ES-I3 (cell line): ENCODE measurements around the gene CACNG3.

ENCODE experiments used
- H3K36me3 ChIP-seq: 2 replicates; pipeline ENCODE4 v1.6.1; 2013; ENCODE audit warnings: mild to moderate bottlenecking, low read length, control low read depth, moderate library complexity; ENCODE audit not compliant: insufficient read depth
- H3K4me1 ChIP-seq: 2 replicates; pipeline ENCODE4 v1.6.1; 2013; ENCODE audit warnings: mild to moderate bottlenecking, control low read depth, low read length; ENCODE audit not compliant: insufficient read depth
- H3K9ac ChIP-seq: 2 replicates; pipeline ENCODE4 v1.6.1; 2013; ENCODE audit warnings: low read depth, mild to moderate bottlenecking, low read length, moderate library complexity
- H3K9me3 ChIP-seq: 2 replicates; pipeline ENCODE4 v1.6.1; 2013; ENCODE audit warnings: mild to moderate bottlenecking, low read length, moderate library complexity; ENCODE audit not compliant: control insufficient read depth, insufficient read depth

The CACNG3 gene

DNA sequence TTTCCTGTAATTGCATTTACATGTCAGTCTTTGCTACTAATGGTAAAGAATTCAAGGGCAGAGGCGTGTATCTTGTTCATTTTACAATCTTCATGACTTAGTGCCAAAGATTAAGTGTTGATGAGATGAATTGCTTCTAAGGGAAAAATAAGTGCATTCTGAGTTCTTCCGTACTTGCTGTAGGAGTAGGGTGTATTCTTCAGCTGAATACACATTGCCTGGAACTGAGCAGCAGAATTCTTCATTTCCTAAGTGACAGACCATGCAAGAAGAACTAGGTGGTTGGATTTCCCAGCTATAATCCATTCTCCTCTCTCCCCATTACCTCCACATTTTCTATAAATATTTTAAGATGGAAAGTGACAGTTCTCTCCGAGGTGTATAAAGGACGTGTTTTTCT is 104.8 kb downstream of the CACNG3 start:
- Histone ChIP-seq H3K4me1 (no peaks in the 10 kb centered on the region), H3K9ac (no peak overlapping the region), H3K9me3 (no peaks in the 10 kb centered on the region), H3K36me3 (no peaks in the 10 kb centered on the region)

DNA sequence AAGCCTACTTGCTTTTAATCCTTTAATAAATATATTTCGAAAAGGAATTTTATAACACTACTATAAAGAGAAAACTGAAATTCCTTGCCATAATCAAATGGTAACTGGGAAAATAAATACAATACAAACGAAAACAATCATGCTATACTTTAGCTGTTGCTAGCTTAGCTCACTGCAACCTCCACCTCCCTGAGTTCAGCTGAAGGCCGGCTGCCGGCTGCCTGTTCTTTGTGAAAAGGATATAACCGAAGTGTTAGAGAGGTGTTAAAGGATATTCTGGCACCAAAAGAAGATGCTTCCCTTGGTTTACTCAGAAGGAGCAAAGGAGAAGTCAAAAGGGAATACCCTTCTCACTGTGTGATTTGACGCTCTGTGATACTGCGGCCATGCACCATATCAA is 108.5 kb downstream of the CACNG3 start:
- H3K4me1 ChIP-seq = no peaks in the 10 kb centered on the region

DNA sequence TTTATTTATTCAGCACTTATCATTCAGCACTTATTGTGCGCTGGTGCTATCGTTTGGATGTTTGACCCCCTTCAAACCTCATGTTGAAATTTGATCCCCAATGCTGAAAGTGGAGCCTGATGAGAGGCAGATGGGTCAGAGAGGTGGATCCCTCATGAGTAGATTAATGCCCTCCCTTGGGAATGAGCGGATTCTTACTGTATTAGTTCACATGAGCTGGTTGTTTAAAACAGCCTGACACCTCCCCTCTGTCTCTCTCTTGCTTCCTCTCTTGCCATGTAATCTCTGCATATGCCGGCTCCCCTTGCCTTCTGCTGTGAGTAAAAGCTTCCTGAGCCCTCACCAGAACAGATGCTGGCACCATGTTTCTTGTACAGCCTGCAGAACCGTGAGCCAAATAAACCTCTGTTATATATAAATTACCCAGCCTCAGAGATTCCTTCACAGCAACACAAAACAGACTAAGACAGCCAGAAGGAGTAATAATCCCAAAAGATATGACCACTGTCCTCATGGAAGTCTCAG is 111.1 kb downstream of the CACNG3 start:
- Histone ChIP-seq H3K9me3 (no peaks in the 10 kb centered on the region), H3K36me3 (no peaks in the 10 kb centered on the region), H3K4me1 (no peaks in the 10 kb centered on the region), H3K9ac (no peak overlapping the region)

More for the DNA sequence above, 108.5 kb downstream of the CACNG3 start:
- Histone ChIP-seq H3K9ac (no peak overlapping the region), H3K9me3 (no peaks in the 10 kb centered on the region), H3K36me3 (no peaks in the 10 kb centered on the region)

DNA sequence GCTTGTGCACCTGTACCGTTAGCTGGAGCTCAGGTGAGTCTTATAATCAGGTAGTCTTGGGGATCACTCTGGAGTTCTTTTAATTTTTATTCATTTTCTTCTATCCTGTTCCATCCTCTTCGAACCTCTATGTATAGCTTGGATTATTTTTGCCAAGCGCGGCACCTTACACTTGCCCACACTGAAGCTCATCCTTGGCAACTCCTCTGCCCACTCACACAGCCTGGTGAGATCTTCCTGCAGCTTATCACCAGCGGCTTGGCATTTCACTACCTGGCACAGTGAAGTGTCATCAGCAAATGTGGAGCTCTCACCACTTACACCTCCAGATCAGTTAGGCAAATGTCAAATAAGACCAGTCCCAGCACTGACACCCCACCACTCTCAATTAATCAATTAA is 116.7 kb downstream of the CACNG3 start:
- no peaks in the 10 kb centered on the region for H3K4me1 ChIP-seq
- no peaks in the 10 kb centered on the region for H3K36me3 ChIP-seq
- H3K9ac ChIP-seq = no peak overlapping the region
- H3K9me3 ChIP-seq = no peaks in the 10 kb centered on the region

DNA sequence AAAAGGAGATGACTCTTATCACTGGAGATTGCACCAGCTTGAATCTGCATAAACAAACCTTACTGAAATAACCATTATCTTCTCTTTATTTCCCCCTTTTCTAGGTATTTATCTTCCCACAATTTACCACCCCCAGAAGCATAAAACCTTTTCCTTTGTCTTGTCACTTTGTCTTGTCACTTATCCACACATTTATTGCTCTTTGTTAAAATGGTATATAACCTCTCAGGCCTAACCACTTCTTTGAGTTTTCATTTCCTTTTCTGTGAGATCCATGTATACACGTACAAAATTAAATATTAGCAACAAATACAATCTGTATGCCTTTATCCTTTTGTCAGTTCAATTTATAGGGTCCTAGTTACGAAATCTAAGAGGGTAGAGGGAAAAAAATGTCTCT is 122.9 kb downstream of the CACNG3 start:
- Histone ChIP-seq H3K9me3 (peaks cover 27% of the 10 kb centered on the region), H3K4me1 (peaks cover 3% of the 10 kb centered on the region; the same call in 1 of the 2 replicates), H3K9ac (no peak overlapping the region), H3K36me3 (no peaks in the 10 kb centered on the region; the same call in 1 of the 2 replicates)

GRCh38 chr16:24381470-24382118 is 125.5 kb downstream of the CACNG3 start:
- H3K36me3 ChIP-seq = no peaks in the 10 kb centered on the region; the same call in 1 of the 2 replicates
- peaks cover 7% of the 10 kb centered on the region; the same call in 1 of the 2 replicates for H3K4me1 ChIP-seq
- H3K9me3 ChIP-seq = peaks cover 27% of the 10 kb centered on the region
- no peak overlapping the region for H3K9ac ChIP-seq

DNA sequence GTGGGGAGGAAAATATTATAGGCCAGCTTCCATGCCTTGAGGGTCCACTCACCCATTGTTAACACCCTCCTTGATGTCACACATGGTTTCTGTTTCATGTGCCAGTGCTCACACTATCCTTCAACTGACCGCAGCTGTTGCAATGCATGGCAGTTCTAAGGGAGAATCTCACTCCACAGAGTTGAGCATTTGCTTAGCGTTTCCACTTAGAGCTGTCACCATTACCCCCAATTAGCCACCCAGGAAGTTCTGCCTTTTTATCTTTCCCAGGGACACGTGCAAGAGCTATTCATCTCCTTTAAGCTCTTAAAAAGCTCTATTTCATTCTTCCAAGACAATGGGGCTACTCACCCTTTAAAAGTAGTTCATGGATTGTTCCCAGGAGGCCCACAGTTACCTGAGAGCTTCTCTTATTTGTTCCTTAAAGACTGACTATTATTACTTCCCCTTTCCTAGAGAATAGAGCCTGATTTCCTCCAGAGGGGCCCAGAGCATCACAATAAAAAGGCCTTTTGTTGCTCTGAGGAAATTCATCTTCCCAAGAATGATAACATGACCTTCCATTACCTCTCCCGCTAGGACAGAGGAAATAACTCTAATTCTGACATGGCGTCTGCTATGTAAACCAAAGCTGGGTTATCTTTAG is 126.8 kb downstream of the CACNG3 start:
- Histone ChIP-seq H3K4me1 (peaks cover 7% of the 10 kb centered on the region; the same call in 1 of the 2 replicates), H3K9ac (no peak overlapping the region), H3K9me3 (peaks cover 27% of the 10 kb centered on the region)

DNA sequence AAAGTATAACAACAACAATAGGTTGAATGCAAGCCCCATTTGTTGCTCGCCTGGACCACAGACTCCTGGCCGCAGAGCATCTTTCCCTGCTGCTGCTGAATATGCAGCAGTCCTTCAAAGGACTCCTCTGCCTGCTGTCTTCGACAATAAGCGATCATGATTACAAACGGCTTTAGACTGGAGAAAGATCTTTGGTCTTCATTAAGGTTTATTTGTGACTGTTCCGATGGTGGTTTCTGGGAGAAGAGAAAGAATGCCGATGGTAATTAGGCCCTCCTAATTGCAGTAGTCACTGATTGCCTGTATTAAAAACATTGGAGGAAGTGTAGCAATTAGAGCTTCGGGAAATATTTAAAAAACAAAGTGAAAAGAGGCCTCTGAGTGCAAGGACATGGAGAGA is 138.2 kb downstream of the CACNG3 start:
- H3K4me1 ChIP-seq = peaks cover 17% of the 10 kb centered on the region; the same call in 1 of the 2 replicates
- H3K9me3 ChIP-seq = peaks cover 3% of the 10 kb centered on the region; the same call in 1 of the 2 replicates
- H3K36me3 ChIP-seq = no peaks in the 10 kb centered on the region
- no peak overlapping the region for H3K9ac ChIP-seq

More for the DNA sequence above, 126.8 kb downstream of the CACNG3 start:
- H3K36me3 ChIP-seq = no peaks in the 10 kb centered on the region; the same call in 1 of the 2 replicates

DNA sequence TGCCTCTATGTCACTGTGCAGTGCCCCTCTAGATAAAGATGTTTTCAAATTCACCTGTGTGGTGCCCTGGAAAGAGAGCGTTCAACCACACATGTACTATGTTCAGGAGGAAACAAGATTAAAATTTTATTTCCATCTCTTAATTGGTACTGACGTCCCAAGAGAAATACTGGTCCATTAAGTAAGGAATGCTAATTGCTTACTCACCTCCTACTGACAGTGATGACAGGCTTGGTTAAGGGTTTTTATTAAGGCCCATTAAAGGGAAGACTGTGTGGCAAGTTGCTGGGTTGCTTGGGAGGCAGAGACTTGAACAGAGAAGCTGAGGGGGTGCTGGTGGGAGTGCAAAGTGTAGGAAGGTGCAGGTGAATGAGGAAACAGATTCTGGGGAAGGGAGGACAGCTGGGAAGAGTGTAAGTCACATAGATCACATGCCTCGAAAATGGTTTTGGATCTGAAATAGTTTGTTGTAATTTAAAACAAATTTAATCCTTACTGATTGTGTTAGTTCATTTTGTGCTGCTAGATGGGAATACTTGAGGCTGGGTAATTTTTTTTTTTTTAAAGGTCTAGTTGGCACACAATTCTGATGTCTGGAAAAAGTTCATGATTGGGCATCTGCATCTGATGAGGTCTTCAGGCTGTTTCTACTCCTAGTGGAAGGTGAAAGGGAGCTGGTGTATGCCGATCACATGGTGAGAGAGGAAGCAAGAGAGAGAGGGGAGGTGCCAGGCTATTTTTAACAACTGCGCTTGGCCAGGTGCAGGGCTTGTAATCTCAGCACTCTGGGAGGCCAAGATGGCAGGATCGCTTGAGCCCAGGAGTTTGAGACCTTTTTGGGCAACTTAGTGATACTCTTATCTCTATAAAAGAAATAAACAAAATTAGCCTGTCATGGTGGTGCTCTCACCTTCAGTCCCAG is 140.5 kb downstream of the CACNG3 start:
- H3K4me1 ChIP-seq = peaks cover 17% of the 10 kb centered on the region; the same call in 1 of the 2 replicates
- H3K9me3 ChIP-seq = peaks cover 3% of the 10 kb centered on the region; the same call in 1 of the 2 replicates
- H3K9ac ChIP-seq = no peak overlapping the region
- H3K36me3 ChIP-seq = no peaks in the 10 kb centered on the region

GRCh38 chr16:24409045-24409444 is 152.9 kb downstream of the CACNG3 start:
- no peaks in the 10 kb centered on the region for H3K4me1 ChIP-seq
- H3K9ac ChIP-seq = no peak overlapping the region
- no peaks in the 10 kb centered on the region for H3K36me3 ChIP-seq
- no peaks in the 10 kb centered on the region for H3K9me3 ChIP-seq
